ENCODE measurements around the gene WDFY2. TPM values are rescaled to one million over a fixed set of nuclear protein-coding genes. Genes with fewer than 3 reads are reported as not detected.
"Not testable (repeated sequence)": the region's sequence is repeated elsewhere in the genome, so short reads cannot be mapped to it uniquely, and the experiment has no call there.

Gene WDFY2
- polyA plus RNA-seq, 6 donors from 2014 or later: 7.6 to 13.6 (median 8.0) TPM

- peaks cover 0 to 5% (median 0%) of the 10 kb centered on the region in 7 donors for H3K9me3 Mint-ChIP-seq
- H3K4me3 Mint-ChIP-seq: no peak overlapping the region
- peak; percentile 5 for DNase-seq
- peak; percentile 73 to 92 for ATAC-seq (ENCODE audit: low read depth in 2 of 2)
- H3K4me1 Mint-ChIP-seq: peaks cover 7 to 9% (median 9%) of the 10 kb centered on the region in 3 donors
- peaks cover 0 to 13% (median 8%) of the 10 kb centered on the region in 3 donors for H3K27me3 Mint-ChIP-seq
- H3K27ac Mint-ChIP-seq: peak overlapping the region in 1 of 6 donors; percentile 53
- H3K36me3 Mint-ChIP-seq: no peaks in the 10 kb centered on the region
Measured at GRCh38 chr13:51552027-51552426, 32.2 kb upstream of the WDFY2 start.

GRCh38 chr13:51553531-51553930, 30.7 kb upstream of the WDFY2 start:
- H3K9me3 Mint-ChIP-seq: peaks cover 0 to 5% (median 0%) of the 10 kb centered on the region in 7 donors
- no peaks in the 10 kb centered on the region for H3K36me3 Mint-ChIP-seq
- H3K4me1 Mint-ChIP-seq: peaks cover 7 to 9% (median 9%) of the 10 kb centered on the region in 3 donors
- no peak overlapping the region for H3K4me3 Mint-ChIP-seq
- ATAC-seq (ENCODE audit: low read depth in 2 of 2) (no peak), DNase-seq (no peak)
- H3K27ac Mint-ChIP-seq: peak overlapping the region in 1 of 6 donors; percentile 50
- H3K27me3 Mint-ChIP-seq: peaks cover 0 to 15% (median 13%) of the 10 kb centered on the region in 3 donors

DNA sequence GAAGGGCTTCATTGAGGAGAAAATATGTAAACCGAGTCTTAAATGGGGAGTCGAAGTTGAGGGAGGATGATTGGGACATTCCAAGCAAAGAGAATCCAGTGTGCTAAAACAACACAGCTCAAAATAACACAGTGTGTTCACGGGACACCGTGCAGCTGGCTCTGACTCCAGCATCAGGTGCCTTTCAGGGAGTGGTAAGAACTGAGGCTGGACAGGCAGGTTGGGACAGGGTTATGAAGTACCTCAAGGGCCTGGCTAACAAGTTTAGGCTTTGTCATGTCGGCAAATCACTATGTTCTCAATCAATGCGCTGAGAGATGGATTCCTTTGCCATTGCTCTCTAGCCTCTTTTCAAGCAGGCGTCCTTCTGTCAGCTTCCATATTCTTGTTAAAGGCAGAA, 27.5 kb upstream of the WDFY2 start:
- Mint-ChIP-seq H3K27me3 (peaks cover 0 to 15% (median 13%) of the 10 kb centered on the region in 3 donors), H3K4me1 (peaks cover 24 to 28% (median 25%) of the 10 kb centered on the region in 3 donors), H3K9me3 (peaks cover 0 to 10% (median 2%) of the 10 kb centered on the region in 7 donors), H3K36me3 (peaks cover 0 to 8% of the 10 kb centered on the region in 2 donors), H3K4me3 (peak overlapping the region in 1 of 8 donors; percentile 1), H3K27ac (peak overlapping the region in 1 of 6 donors; percentile 2)
- DNase-seq: no peak
- ATAC-seq (ENCODE audit: low read depth in 2 of 2): no peak

- Mint-ChIP-seq H3K4me3 (no peak overlapping the region), H3K27ac (no peak overlapping the region), H3K9me3 (peaks cover 0 to 10% (median 2%) of the 10 kb centered on the region in 7 donors), H3K4me1 (peaks cover 22 to 29% (median 25%) of the 10 kb centered on the region in 3 donors), H3K27me3 (peaks cover 0 to 15% (median 13%) of the 10 kb centered on the region in 3 donors), H3K36me3 (peaks cover 0 to 8% of the 10 kb centered on the region in 2 donors)
- ATAC-seq (ENCODE audit: low read depth in 2 of 2): no peak
- DNase-seq: no peak
Measured at GRCh38 chr13:51557438-51557837, 26.8 kb upstream of the WDFY2 start.

DNA sequence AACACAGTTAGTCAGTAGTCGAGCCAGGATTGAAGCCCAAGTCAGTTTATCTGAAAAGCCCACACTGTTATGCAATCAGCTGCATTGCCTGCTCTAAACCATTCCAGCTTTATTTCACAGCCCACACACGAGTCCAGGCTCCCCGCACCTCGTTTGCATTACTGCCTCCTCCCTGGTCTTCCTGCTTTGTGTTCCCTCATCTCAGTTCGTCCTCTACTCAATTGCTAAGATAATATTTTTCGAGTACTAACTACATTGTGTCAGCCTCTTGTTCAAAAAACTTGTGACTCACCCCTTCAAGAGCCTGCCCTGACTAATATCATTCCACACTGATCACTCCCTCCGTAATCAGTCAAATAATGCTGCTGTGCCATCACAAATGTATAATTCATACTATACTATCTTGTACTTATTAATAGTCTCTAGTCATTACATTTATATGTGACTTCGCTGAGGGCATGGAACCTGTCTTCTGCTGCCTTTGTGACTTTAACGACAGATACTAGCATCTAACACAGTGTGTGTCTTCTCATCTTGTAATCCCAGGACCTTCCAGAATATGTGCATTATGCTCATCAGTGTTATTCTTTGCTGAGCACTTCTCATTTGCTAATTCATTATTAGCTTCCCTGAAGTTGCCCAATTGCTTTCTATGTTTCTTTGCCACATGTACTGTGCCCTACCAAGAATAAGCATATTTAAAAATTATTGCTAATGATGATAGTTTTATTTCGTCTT, 26.2 kb upstream of the WDFY2 start:
- Mint-ChIP-seq H3K9me3 (peaks cover 0 to 10% (median 2%) of the 10 kb centered on the region in 7 donors), H3K4me1 (peaks cover 25 to 31% (median 27%) of the 10 kb centered on the region in 3 donors), H3K4me3 (no peak overlapping the region), H3K27me3 (peaks cover 0 to 15% (median 13%) of the 10 kb centered on the region in 3 donors), H3K27ac (no peak overlapping the region), H3K36me3 (peaks cover 0 to 8% of the 10 kb centered on the region in 2 donors)
- DNase-seq (no peak), ATAC-seq (ENCODE audit: low read depth in 2 of 2) (no peak)

DNA sequence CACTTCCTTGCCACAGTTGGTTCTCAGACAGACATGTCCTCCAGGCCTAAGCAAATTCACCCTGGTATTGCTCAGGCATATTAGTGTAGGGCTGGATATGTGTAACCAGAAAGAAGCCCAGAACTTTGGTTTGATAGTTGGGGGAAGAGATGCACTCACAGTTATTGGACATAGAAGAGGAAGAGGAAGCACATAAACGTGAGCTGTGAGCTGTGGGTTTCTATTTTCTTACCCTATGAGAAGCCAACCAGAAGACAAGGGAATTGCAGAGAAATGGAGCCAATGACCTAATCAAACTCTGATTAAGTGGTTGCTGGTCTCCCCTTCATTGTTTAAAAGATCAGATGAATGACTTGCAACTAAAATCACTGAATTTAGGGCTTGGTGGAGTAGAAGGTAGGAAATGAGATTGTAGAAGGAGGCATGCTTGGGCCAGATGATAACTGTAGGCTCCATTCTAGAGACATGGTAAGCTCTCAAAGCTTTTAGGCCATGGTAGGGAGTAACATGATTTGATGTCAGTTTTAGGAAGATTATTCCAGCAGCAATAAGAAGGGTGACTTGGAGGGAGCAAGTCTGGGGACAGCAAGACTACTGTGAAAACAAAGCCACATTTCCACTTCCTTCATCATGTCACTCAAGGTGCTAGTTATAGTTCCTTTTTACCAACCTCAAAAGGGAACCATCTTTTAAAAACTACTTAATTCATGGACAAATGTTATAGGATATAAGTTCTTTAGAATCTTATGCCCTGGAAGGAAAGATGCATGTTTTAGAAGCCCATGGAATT, 24.1 kb upstream of the WDFY2 start:
- ATAC-seq (ENCODE audit: low read depth in 2 of 2): peak; percentile 55 to 68
- H3K27me3 Mint-ChIP-seq: peaks cover 0 to 15% (median 11%) of the 10 kb centered on the region in 3 donors
- H3K27ac Mint-ChIP-seq: peak overlapping the region in 4 of 6 donors; percentile 5 to 48 (median 34)
- H3K36me3 Mint-ChIP-seq: peaks cover 0 to 8% of the 10 kb centered on the region in 2 donors
- peaks cover 0 to 10% (median 2%) of the 10 kb centered on the region in 7 donors for H3K9me3 Mint-ChIP-seq
- peak overlapping the region in 4 of 8 donors; percentile 0 to 52 (median 31) for H3K4me3 Mint-ChIP-seq
- peaks cover 25 to 31% (median 27%) of the 10 kb centered on the region in 3 donors for H3K4me1 Mint-ChIP-seq
- no peak for DNase-seq

GRCh38 chr13:51562011-51562671, 22.1 kb upstream of the WDFY2 start:
- Mint-ChIP-seq H3K4me1 (peaks cover 25 to 31% (median 27%) of the 10 kb centered on the region in 3 donors), H3K36me3 (peaks cover 0 to 8% of the 10 kb centered on the region in 2 donors), H3K27ac (peak overlapping the region in 4 of 6 donors; percentile 41 to 87 (median 52)), H3K9me3 (peaks cover 0 to 10% (median 2%) of the 10 kb centered on the region in 7 donors), H3K27me3 (peaks cover 0 to 8% (median 0%) of the 10 kb centered on the region in 3 donors), H3K4me3 (peak overlapping the region; percentile 2 to 79 (median 50))
- DNase-seq (no peak), ATAC-seq (ENCODE audit: low read depth in 2 of 2) (peak; percentile 67 to 68)

GRCh38 chr13:51564252-51564651, 20.0 kb upstream of the WDFY2 start:
- no peak for ATAC-seq (ENCODE audit: low read depth in 2 of 2)
- H3K27ac Mint-ChIP-seq: no peak overlapping the region
- H3K4me3 Mint-ChIP-seq: no peak overlapping the region

DNA sequence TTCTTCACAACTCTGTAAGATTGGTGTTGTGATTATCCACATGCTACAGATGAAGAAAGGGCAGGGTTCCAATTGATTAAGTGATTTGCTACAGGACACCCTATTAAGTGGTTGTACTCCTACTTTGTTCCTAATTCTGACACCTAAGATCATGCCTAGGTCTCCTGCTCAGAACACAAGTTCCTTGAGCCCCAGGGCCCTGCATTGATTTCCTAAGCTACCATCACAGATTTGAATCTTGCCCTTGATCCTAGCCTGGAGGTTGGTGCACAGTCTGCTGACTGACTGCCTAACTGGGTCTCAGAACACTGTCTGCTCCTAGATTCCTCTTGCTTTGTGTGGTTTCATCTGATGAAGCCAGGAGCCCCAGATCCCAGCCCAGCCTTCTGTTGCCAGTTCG, 19.6 kb upstream of the WDFY2 start:
- Mint-ChIP-seq H3K27ac (no peak overlapping the region), H3K9me3 (peaks cover 0 to 9% (median 5%) of the 10 kb centered on the region in 7 donors), H3K27me3 (peaks cover 0 to 1% (median 0%) of the 10 kb centered on the region in 3 donors), H3K36me3 (no peaks in the 10 kb centered on the region), H3K4me1 (peaks cover 20 to 30% (median 27%) of the 10 kb centered on the region in 3 donors), H3K4me3 (no peak overlapping the region)
- ATAC-seq (ENCODE audit: low read depth in 2 of 2) (no peak), DNase-seq (no peak)

More at GRCh38 chr13:51564252-51564651, 20.0 kb upstream of the WDFY2 start:
- DNase-seq: no peak
- Mint-ChIP-seq H3K27me3 (no peaks in the 10 kb centered on the region), H3K4me1 (peaks cover 22 to 31% (median 27%) of the 10 kb centered on the region in 3 donors), H3K9me3 (peaks cover 0 to 9% (median 5%) of the 10 kb centered on the region in 7 donors), H3K36me3 (peaks cover 0 to 3% of the 10 kb centered on the region in 2 donors)

- not testable (repeated sequence) for DNase-seq; H3K9me3 Mint-ChIP-seq; H3K36me3 Mint-ChIP-seq; H3K4me1 Mint-ChIP-seq; H3K27ac Mint-ChIP-seq; H3K27me3 Mint-ChIP-seq; H3K4me3 Mint-ChIP-seq; ATAC-seq (ENCODE audit: low read depth in 2 of 2)
Measured at GRCh38 chr13:51569001-51569400, 15.3 kb upstream of the WDFY2 start.

GRCh38 chr13:51576754-51577153, 7.5 kb upstream of the WDFY2 start:
- ATAC-seq (ENCODE audit: low read depth in 2 of 2) (no peak), DNase-seq (no peak)
- H3K9me3 Mint-ChIP-seq: peaks cover 0 to 2% (median 0%) of the 10 kb centered on the region in 7 donors
- H3K27ac Mint-ChIP-seq: no peak overlapping the region
- H3K4me3 Mint-ChIP-seq: no peak overlapping the region
- peaks cover 0 to 5% (median 0%) of the 10 kb centered on the region in 3 donors for H3K27me3 Mint-ChIP-seq
- H3K4me1 Mint-ChIP-seq: peaks cover 4 to 5% (median 4%) of the 10 kb centered on the region in 3 donors
- H3K36me3 Mint-ChIP-seq: peaks cover 0 to 5% of the 10 kb centered on the region in 2 donors

DNA sequence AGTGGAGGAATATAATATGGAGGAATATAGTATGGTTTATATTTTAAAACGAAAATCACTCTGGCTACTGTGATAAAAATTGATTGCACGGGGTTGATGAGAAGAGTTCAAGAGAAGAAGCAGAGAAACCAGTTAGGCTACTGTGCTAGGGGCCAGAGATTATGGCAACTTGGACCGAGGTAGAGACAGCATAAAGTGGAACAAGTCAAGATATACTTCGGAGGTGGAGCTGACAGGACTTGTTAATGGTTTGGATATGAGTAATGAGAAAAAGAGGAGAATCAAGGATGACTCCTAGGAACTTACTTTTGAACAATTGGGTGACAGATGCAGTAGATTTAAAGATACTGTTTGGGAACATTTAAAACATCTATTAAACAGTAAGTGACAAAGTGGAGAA, 6.6 kb upstream of the WDFY2 start:
- no peak for ATAC-seq (ENCODE audit: low read depth in 2 of 2)
- no peak overlapping the region for H3K27ac Mint-ChIP-seq

DNA sequence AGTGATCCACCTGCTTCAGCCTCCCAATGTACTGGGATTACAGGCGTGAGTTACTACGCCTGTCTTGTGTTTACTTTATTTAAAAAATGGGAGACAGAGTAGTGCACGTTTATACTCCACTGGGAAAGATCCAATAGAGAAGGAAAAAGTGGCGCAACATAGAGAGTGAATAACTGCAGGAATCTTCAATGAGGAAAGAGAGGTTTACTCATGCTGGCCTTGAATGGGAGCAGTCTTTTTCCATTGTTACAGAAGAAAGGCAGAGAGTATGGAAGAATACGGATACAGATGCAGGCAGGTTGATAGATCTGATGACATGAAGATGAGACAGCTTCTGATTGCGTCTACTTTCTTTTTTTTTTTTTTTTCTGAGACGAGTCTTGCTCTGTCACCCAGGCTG, 4.6 kb upstream of the WDFY2 start:
- peaks cover 5 to 18% (median 9%) of the 10 kb centered on the region in 3 donors for H3K4me1 Mint-ChIP-seq
- DNase-seq (no peak), ATAC-seq (ENCODE audit: low read depth in 2 of 2) (no peak)
- no peak overlapping the region for H3K4me3 Mint-ChIP-seq
- H3K27me3 Mint-ChIP-seq: peaks cover 0 to 5% (median 0%) of the 10 kb centered on the region in 3 donors
- no peak overlapping the region for H3K27ac Mint-ChIP-seq
- H3K9me3 Mint-ChIP-seq: no peaks in the 10 kb centered on the region
- H3K36me3 Mint-ChIP-seq: peaks cover 0 to 5% of the 10 kb centered on the region in 2 donors

More for the DNA sequence above, 6.6 kb upstream of the WDFY2 start:
- DNase-seq: no peak
- Mint-ChIP-seq H3K4me1 (peaks cover 5 to 6% (median 5%) of the 10 kb centered on the region in 3 donors), H3K27me3 (peaks cover 0 to 5% (median 0%) of the 10 kb centered on the region in 3 donors), H3K36me3 (peaks cover 0 to 5% of the 10 kb centered on the region in 2 donors), H3K4me3 (no peak overlapping the region), H3K9me3 (no peaks in the 10 kb centered on the region)
